Retinal pigment epithelial cell (primary cell): ENCODE measurements around the gene SCLY.

Source experiments
- DNase-seq: peaks from one replicate; pipeline ENCODE4 v3.0.0-alpha.2; 2010; ENCODE audit warnings: low read depth
- H3K4me3 ChIP-seq: 2 replicates; pipeline ENCODE4 v1.5.1; 2011; ENCODE audit warnings: mild to moderate bottlenecking, low read length, control low read depth, moderate library complexity
- CTCF ChIP-seq: conservative IDR thresholded peaks from 2 replicates; pipeline ENCODE4 v1.5.1; 2011; ENCODE audit warnings: low read depth, low read length, control low read depth, inconsistent platforms

Gene SCLY

GRCh38 chr2:238120463-238121298 is 59.9 kb downstream of the SCLY start:
- peak; percentile 16 for TF ChIP-seq CTCF
- no peak for DNase-seq
- no peak overlapping the region for H3K4me3 ChIP-seq

GRCh38 chr2:238121511-238122286 is 60.9 kb downstream of the SCLY start:
- no peak for DNase-seq
- TF ChIP-seq CTCF: no peak
- no peak overlapping the region for H3K4me3 ChIP-seq

- no peak for TF ChIP-seq CTCF
- H3K4me3 ChIP-seq: no peak overlapping the region
- no peak for DNase-seq
Observed at GRCh38 chr2:238122287-238123217, 61.8 kb downstream of the SCLY start.

- no peak for TF ChIP-seq CTCF
- H3K4me3 ChIP-seq: no peak overlapping the region
- DNase-seq: no peak
Observed at GRCh38 chr2:238123218-238123971, 62.6 kb downstream of the SCLY start.

GRCh38 chr2:238123991-238124470 is 63.2 kb downstream of the SCLY start:
- TF ChIP-seq CTCF: no peak

GRCh38 chr2:238124488-238125126 is 63.8 kb downstream of the SCLY start:
- no peak for TF ChIP-seq CTCF
- no peak overlapping the region for H3K4me3 ChIP-seq
- DNase-seq: no peak

More at GRCh38 chr2:238123991-238124470, 63.2 kb downstream of the SCLY start:
- no peak for DNase-seq
- H3K4me3 ChIP-seq: no peak overlapping the region
